HG03103 (cell line): ENCODE results near the gene ADCK2.
"Not testable (repeated sequence)": the region's sequence is repeated elsewhere in the genome, so short reads cannot be mapped to it uniquely, and the experiment has no call there.

Source experiments
- ATAC-seq: cut with Tn5 transposase; IDR thresholded peaks from one replicate; pipeline ENCODE4 v1.9.1; 2021; ENCODE audit warnings: low read depth; ENCODE audit not compliant: unreplicated experiment

ADCK2 gene

GRCh38 chr7:140673063-140673773 lies 473 bp downstream of the ADCK2 start:
- peak; percentile 33 for ATAC-seq

- ATAC-seq, result no peak
Observed at GRCh38 chr7:140673774-140674155, 1.0 kb downstream of the ADCK2 start.

DNA sequence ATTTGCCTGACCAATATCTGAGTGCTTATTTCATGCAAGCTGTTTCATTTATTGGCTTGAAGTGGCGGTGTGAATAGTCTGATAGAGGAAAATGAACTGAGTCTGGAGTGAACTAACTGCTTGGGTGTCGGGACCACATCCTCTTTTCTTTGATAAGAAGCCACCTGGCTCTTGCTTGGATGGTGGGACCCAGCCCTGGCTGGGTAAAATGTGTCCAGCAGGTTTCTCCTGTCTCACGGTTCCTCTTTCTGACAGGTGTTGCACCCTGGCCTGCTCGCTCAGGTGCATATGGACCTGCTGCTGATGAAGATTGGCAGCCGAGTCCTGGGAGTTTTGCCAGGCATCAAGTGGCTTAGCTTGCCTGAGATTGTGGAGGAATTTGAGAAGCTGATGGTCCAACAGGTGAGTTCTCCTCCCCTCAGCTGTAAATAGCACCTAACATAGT lies 1.6 kb downstream of the ADCK2 start:
- no peak for ATAC-seq

- ATAC-seq, result no peak
Observed at GRCh38 chr7:140674899-140675701, 2.4 kb downstream of the ADCK2 start.

DNA sequence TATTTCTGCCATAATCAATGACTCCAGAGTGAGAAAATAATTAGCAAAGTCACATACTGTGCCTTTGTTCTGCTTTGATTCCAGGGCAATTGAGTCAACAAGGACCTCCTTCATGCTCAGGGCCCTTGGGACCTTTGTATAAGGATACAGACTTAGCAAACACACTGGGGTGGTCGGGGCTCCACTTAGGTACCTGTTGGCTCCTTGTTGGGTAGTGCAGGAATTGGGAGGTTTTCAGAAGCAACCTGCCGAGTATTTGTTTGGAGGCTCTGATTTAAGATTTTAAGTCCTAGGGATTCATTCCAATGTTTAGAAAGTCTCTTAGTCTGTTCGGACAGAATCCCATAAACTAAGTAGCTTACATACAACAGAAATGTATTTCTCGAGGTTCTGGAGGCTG lies 3.0 kb downstream of the ADCK2 start:
- no peak for ATAC-seq

- ATAC-seq, result peak; percentile 42
Observed at GRCh38 chr7:140676306-140676705, 3.6 kb downstream of the ADCK2 start.

DNA sequence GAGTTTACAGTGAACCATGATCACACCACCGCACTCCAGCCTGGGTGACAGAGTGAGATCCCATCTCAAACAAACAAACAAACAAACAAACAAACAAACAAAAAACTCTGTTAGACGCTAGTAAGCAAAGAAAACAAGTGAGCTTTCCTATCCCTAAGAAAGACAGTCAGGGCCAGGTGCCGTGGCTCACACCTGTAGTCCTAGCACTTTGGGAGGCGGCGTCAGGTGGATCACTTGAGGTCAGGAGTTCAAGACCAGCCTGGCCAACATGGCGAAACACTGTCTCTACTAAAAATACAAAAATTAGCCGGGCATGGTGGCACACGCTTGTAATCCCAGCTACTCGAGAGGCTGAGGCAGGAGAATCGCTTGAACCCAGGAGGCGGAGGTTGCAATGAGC lies 4.2 kb downstream of the ADCK2 start:
- not testable (repeated sequence) for ATAC-seq

GRCh38 chr7:140677496-140677895 lies 4.8 kb downstream of the ADCK2 start:
- ATAC-seq, result no peak

GRCh38 chr7:140678081-140678815 lies 5.5 kb downstream of the ADCK2 start:
- no peak for ATAC-seq

DNA sequence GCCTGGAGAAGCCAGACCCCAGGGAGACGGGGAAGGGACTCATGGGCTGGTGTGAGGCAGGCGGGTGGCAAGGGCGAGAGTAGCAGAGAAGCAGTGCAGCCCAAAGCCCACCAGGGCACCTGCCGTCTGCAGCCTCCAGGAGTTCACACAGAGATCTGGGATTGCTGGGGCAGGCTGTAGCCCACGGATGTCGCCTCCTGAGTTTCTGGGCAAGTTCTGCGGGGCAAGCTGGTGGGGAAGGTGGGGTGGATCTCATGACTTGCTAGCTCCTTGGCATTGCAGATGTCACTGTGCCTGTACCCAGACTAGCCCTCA lies 6.0 kb downstream of the ADCK2 start:
- ATAC-seq, result no peak

DNA sequence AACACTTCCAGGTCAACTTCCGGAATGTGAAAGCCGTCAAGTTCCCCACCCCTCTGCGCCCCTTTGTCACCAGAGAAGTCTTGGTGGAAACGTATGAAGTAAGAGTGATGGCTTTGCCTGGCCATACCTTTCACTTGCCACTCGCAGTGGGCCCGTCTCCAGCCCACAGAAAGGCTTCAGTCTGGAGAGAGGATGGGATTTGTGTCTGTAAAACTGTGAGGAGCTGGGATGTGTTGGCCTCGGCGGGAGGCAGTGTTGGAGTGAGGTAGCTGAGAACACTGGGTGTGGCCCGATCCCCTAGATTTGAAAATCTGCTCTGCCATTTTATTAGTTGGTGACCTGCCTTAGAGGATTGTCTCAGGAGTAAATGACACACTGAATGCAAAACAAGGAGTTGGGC lies 6.4 kb downstream of the ADCK2 start:
- no peak for ATAC-seq

- no peak for ATAC-seq
Observed at GRCh38 chr7:140680886-140681285, 8.1 kb downstream of the ADCK2 start.

GRCh38 chr7:140681766-140682165 lies 9.0 kb downstream of the ADCK2 start:
- ATAC-seq, result no peak

DNA sequence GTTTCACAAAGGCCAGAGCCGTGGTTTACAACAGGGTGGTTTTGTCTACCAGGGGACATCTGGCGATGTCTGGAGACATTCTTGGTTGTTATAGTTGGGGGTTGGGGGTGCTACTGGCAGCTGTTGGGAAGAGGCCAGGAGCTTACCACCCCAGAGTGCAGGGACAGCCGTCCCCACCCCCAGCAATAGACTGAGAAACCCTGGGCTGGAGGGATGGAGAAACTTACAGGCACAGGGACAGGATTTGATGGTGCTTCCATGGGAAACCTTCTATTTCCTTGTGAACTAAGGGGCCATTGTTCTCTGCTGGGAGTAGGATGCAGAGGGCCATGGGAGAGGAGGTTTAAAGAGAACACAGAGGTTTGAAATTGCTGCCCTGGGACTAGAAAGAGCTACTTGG lies 10.9 kb downstream of the ADCK2 start:
- no peak for ATAC-seq

DNA sequence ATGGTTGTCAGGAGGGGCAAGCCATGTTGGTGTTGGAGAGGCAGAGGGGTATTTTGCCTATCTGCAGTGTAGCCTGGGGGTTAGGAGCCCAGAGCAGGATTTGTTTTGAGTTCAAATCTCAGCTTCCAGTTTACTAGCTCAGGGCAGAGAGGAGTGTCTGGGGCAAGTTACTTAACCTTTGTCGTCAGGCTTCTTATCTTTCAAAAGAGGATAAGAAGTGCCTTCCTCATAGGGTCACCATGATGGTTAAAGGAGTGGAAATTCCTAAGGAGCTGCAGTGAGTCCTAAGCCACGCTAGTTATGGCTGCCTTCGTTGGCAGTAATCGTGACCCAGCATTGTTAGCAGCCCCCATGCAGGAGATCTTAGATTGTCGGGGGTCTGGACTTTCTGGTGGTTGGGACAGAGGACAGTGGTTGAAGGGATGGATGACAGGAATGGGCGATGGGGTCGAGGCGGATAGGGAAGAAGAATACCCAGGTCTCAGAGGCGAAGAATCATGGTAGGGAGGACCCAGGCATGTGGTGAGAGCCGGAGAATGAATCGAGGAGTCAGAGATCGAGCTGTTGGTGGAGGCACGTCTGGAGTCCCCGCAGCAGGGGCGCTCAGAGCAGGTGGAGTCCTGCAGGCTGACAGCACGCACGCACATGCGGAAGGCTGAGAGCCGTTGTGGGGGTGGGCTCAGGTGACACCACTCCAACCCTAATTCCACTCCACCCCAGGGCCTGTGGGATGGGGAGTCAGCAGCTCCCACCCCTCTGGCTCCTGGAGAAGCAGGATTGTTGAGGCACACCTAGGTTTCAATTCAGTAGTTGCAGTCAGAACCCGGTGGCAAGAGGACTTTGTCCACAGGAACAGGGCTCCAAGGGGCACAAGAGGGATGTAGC lies 11.6 kb downstream of the ADCK2 start:
- ATAC-seq, result no peak

GRCh38 chr7:140685407-140686087 lies 12.8 kb downstream of the ADCK2 start:
- ATAC-seq, result no peak

- no peak for ATAC-seq
Observed at GRCh38 chr7:140686921-140687320, 14.2 kb downstream of the ADCK2 start.

- no peak for ATAC-seq
Observed at GRCh38 chr7:140688341-140688740, 15.6 kb downstream of the ADCK2 start.

DNA sequence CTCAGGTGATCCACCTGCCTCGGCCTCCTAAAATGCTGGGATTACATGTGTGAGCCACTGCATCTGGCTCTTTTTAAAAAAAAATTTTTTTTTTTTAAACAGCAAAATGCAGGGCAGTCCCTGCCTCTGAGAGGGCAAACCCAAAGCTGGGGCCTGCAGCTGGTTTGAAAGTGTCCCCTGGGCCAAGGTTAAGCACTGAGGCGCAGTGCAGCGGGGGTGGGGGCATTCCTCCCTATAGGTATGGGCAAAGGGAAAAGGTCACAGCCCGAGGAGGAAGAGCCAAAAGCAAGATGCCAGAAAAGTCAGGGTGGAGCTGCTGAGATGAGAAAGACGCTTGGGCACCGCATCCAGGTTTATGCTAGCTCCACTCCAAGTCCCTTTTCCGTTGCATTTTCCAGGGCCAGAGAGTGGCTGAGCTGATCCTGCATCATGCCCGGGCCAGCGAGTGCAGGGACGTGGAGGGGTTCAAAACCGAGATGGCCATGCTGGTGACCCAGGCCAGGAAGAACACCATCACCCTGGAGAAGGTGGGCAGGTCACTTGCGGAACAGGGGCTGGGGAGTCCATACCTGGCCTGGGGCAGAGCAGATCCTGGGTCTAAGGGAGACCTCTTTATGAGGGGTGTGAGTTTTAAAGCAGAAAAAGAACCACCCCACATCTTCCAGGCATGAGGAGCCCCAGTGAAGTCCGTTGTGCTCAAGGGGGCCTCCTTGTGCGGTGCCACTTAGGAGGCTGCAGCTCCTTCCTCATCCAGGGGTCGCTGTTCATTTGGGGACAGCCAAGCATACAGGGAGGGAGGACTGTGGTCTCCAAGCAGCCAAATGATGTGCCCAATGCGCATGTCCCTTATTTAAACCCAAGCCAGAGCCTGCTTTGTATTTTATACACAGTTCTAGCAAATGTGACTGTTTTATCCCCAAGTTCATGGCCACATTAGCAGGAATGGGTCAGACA lies 16.7 kb downstream of the ADCK2 start:
- ATAC-seq, result no peak
